Keratinocyte (primary cell): ENCODE data around the gene KRTAP4-7. TPM values are rescaled to one million over a fixed set of nuclear protein-coding genes. Genes with fewer than 3 reads are reported as not detected.
"Not testable (repeated sequence)": the region's sequence is repeated elsewhere in the genome, so short reads cannot be mapped to it uniquely, and the experiment has no call there.

Experiments used
- DNase-seq: peaks from one replicate; pipeline ENCODE4 v3.0.0-alpha.2; 2011; ENCODE audit warnings: low read depth, missing footprints, low spot score
- FAIRE-seq: peaks from 2 replicates; lab custom pipeline; 2011; peaks lifted over from hg19 to GRCh38; lab: Jason Lieb, UNC
- H2AFZ ChIP-seq: 2 replicates; pipeline ENCODE4 v1.6.0; 2012; ENCODE audit warnings: low read length, control low read depth, inconsistent platforms; ENCODE audit not compliant: control insufficient read depth
- H3K27ac ChIP-seq: 2 replicates; pipeline ENCODE4 v1.5.1; 2011; ENCODE audit warnings: low read length; ENCODE audit not compliant: control insufficient read depth, insufficient read depth
- H3K27me3 ChIP-seq: 3 replicates; pipeline ENCODE4 v1.6.0; 2011; ENCODE audit warnings: low read length; ENCODE audit not compliant: control insufficient read depth, insufficient read depth; ENCODE audit errors: extremely low read depth
- H3K36me3 ChIP-seq, 2 experiments: 2 replicates in 1 of 2; 3 replicates in 1 of 2; pipeline ENCODE4 v1.5.1; 2011; ENCODE audit warnings: low read length in 2 of 2, mild to moderate bottlenecking in 1 of 2; ENCODE audit not compliant: control insufficient read depth in 2 of 2, insufficient read depth in 2 of 2; ENCODE audit errors: extremely low read depth in 1 of 2
- H3K4me1 ChIP-seq: 3 replicates; pipeline ENCODE4 v1.5.1; 2011; ENCODE audit warnings: low read length; ENCODE audit not compliant: control insufficient read depth, insufficient read depth; ENCODE audit errors: extremely low read depth
- H3K4me2 ChIP-seq: 3 replicates; pipeline ENCODE4 v1.6.0; 2011; ENCODE audit warnings: low read depth, low read length; ENCODE audit not compliant: control insufficient read depth, insufficient read depth; ENCODE audit errors: extremely low read depth
- H3K4me3 ChIP-seq, 3 experiments: fragments of 200-600 bp in 1 of 3; sonication (generic) in 1 of 3; 2 replicates in 2 of 3; 3 replicates in 1 of 3; pipeline ENCODE4 v1.5.1; 2011 to 2016; ENCODE audit warnings: low read length in 3 of 3, mild to moderate bottlenecking in 3 of 3, control low read depth in 2 of 3, inconsistent platforms in 1 of 3, low read depth in 1 of 3, mixed read lengths in 1 of 3, mixed run types in 1 of 3, moderate library complexity in 1 of 3; ENCODE audit not compliant: control insufficient read depth in 2 of 3, insufficient read depth in 2 of 3; ENCODE audit errors: extremely low read depth in 1 of 3
- H3K79me2 ChIP-seq: 2 replicates; pipeline ENCODE4 v1.6.0; 2012; ENCODE audit warnings: low read length; ENCODE audit not compliant: control insufficient read depth, insufficient read depth
- H3K9ac ChIP-seq: 3 replicates; pipeline ENCODE4 v1.6.0; 2011; ENCODE audit warnings: low read length; ENCODE audit not compliant: control insufficient read depth, insufficient read depth; ENCODE audit errors: extremely low read depth
- H3K9me1 ChIP-seq: 3 replicates; pipeline ENCODE4 v1.6.0; 2011; ENCODE audit warnings: low read length; ENCODE audit not compliant: control insufficient read depth, insufficient read depth; ENCODE audit errors: extremely low read depth
- H3K9me3 ChIP-seq: 2 replicates; pipeline ENCODE4 v1.5.1; 2012; ENCODE audit warnings: low read depth, low read length; ENCODE audit not compliant: control insufficient read depth
- H4K20me1 ChIP-seq: 3 replicates; pipeline ENCODE4 v1.6.0; 2011; ENCODE audit warnings: low read length; ENCODE audit not compliant: control insufficient read depth, insufficient read depth; ENCODE audit errors: extremely low read depth
- CTCF ChIP-seq, 3 experiments: IDR thresholded peaks in 1 of 3; conservative IDR thresholded peaks in 1 of 3; optimal IDR thresholded peaks in 1 of 3; 2 replicates in 2 of 3; 3 replicates in 1 of 3; pipeline versions ENCODE3 to v1.5.1; 2011; ENCODE audit warnings: low read length in 3 of 3, mild to moderate bottlenecking in 3 of 3, moderate library complexity in 2 of 3, control low read depth in 1 of 3, inconsistent platforms in 1 of 3; ENCODE audit not compliant: insufficient read depth in 2 of 3; ENCODE audit errors: extremely low read depth in 1 of 3
- EZH2 ChIP-seq: IDR thresholded peaks from one replicate; pipeline ENCODE4 v1.6.1; 2012; ENCODE audit warnings: inconsistent platforms, mild to moderate bottlenecking, low read length, moderate library complexity
- dilution Hi-C: fragments of 300-500 bp; cut with MboI; formaldehyde crosslinking; loops from one replicate; pipeline ENCODE4 v1.7.0; 2020; ENCODE audit warnings: low sequenced_read_pairs; ENCODE audit not compliant: extremely low pct_ligation_motif_present
- polyA plus RNA-seq, 5 experiments: library from polyadenylated mRNA; depleted of rRNA in 3 of 5; stranded (reverse) in 3 of 5; stranded (forward) in 1 of 5; unstranded in 1 of 5; fragments of >200 nt; gene quantifications; 1 replicate in 1 of 5; 2 replicates in 3 of 5; 3 replicates in 1 of 5; pipeline versions ENCODE4 v1.2.1 to v1.2.3, GENCODE V29; 2011 to 2012; ENCODE audit warnings: missing spikeins in 2 of 5, low read depth in 1 of 5, low replicate concordance in 1 of 5

Gene KRTAP4-7
- polyA plus RNA-seq, 1 donor (not counting 4 experiments of a cell fraction or from before 2014, with no cell fraction given): not detected

- H3K36me3 ChIP-seq: no peaks in the 10 kb centered on the region
- no peak overlapping the region for H3K4me3 ChIP-seq
- H3K9me3 ChIP-seq: no peaks in the 10 kb centered on the region
- no peak overlapping the region for H3K9ac ChIP-seq
- H3K4me1 ChIP-seq: peaks cover 31% of the 10 kb centered on the region
- no peak overlapping the region for H2AFZ ChIP-seq
- H3K27me3 ChIP-seq: no peaks in the 10 kb centered on the region
- no peaks in the 10 kb centered on the region for H3K79me2 ChIP-seq
- no peaks in the 10 kb centered on the region for H4K20me1 ChIP-seq
- H3K27ac ChIP-seq: no peak overlapping the region
- no peak overlapping the region for H3K4me2 ChIP-seq
- dilution Hi-C loops: no loop called here
- TF ChIP-seq EZH2: no peak
- no peak for TF ChIP-seq CTCF (optimal IDR thresholded peaks at IDR 0.05 in 1 of 3, IDR thresholded peaks at IDR 0.05 in 1 of 3, conservative IDR thresholded peaks at IDR 0.05 in 1 of 3; ENCODE audit: extremely low read depth in 1 of 3, insufficient read depth in 2 of 3, low read length in 3 of 3)
- H3K9me1 ChIP-seq: no peaks in the 10 kb centered on the region
- DNase-seq: no peak
- peak; percentile 68 for FAIRE-seq
Observed at GRCh38 chr17:41057547-41057946, 26.4 kb upstream of the KRTAP4-7 start.

GRCh38 chr17:41058741-41059140 is 25.2 kb upstream of the KRTAP4-7 start:
- peak; percentile 79 for FAIRE-seq
- Histone ChIP-seq H3K9me1 (no peaks in the 10 kb centered on the region), H3K27me3 (no peaks in the 10 kb centered on the region), H3K79me2 (no peaks in the 10 kb centered on the region), H2AFZ (no peak overlapping the region), H3K36me3 (no peaks in the 10 kb centered on the region), H3K9me3 (no peaks in the 10 kb centered on the region), H3K4me1 (peaks cover 32% of the 10 kb centered on the region), H3K4me2 (no peak overlapping the region), H4K20me1 (no peaks in the 10 kb centered on the region), H3K4me3 (no peak overlapping the region), H3K9ac (no peak overlapping the region), H3K27ac (no peak overlapping the region)
- dilution Hi-C loops: no loop called here
- TF ChIP-seq EZH2 (no peak), CTCF (optimal IDR thresholded peaks at IDR 0.05 in 1 of 3, IDR thresholded peaks at IDR 0.05 in 1 of 3, conservative IDR thresholded peaks at IDR 0.05 in 1 of 3; ENCODE audit: extremely low read depth in 1 of 3, insufficient read depth in 2 of 3, low read length in 3 of 3) (no peak)
- DNase-seq: no peak

- H3K79me2 ChIP-seq, H3K4me2 ChIP-seq, H3K27me3 ChIP-seq, H3K9me1 ChIP-seq, H3K9me3 ChIP-seq, H2AFZ ChIP-seq, dilution Hi-C loops, H3K9ac ChIP-seq, H3K36me3 ChIP-seq, H3K4me3 ChIP-seq, H4K20me1 ChIP-seq, DNase-seq: not testable (repeated sequence)
- Histone ChIP-seq H3K27ac (peak overlapping the region; percentile 51), H3K4me1 (peaks cover 32% of the 10 kb centered on the region)
- peak; percentile 43 for FAIRE-seq
Observed at GRCh38 chr17:41059276-41060051, 24.5 kb upstream of the KRTAP4-7 start.
